Ascending aorta (tissue), 2 donors: ENCODE measurements around the gene ZNF319. TPM values are rescaled to one million over a fixed set of nuclear protein-coding genes. Genes with fewer than 3 reads are reported as not detected.

Experiments used
- DNase-seq, 2 donors: peaks; one replicate each; pipeline ENCODE4 v3.0.0-alpha.2; 2019; ENCODE audit warnings: low spot score in 2 of 2
- H3K27ac ChIP-seq, 2 donors: fragments of 200-600 bp; sonication (generic); one replicate each; pipeline ENCODE4 v1.5.1; 2016 to 2017; ENCODE audit warnings: mild to moderate bottlenecking in 1 of 2
- H3K27me3 ChIP-seq: fragments of 200-600 bp; sonication (generic); one replicate; pipeline ENCODE4 v1.5.1; 2017
- H3K36me3 ChIP-seq, 2 donors: fragments of 200-600 bp; sonication (generic); one replicate each; pipeline ENCODE4 v1.5.1; 2016
- H3K4me1 ChIP-seq, 2 donors: fragments of 200-600 bp; sonication (generic); one replicate each; pipeline ENCODE4 v1.5.1; 2016 to 2017; ENCODE audit warnings: mild to moderate bottlenecking in 1 of 2
- H3K4me3 ChIP-seq, 2 donors: fragments of 200-600 bp; sonication (generic); one replicate each; pipeline ENCODE4 v1.5.1; 2016 to 2017; ENCODE audit warnings: mild to moderate bottlenecking in 1 of 2
- H3K9me3 ChIP-seq, 2 donors: fragments of 200-600 bp; sonication (generic); one replicate each; pipeline ENCODE4 v1.5.1; 2016
- intact Hi-C: fragments of 100-400 bp; cut with DNase I; formaldehyde crosslinking; loops from one replicate; pipeline ENCODE4 v1.15.1; 2023
- total RNA-seq: library from RNA; depleted of rRNA; stranded (reverse); fragments of >200 nt; gene quantifications from one replicate; pipeline ENCODE4 v1.1.0, GENCODE V29; 2016
- TF ChIP-seq, protein P1 (sequence below), 3 experiments: fragments of 200-600 bp in 2 of 3; fragments of 450-650 bp in 1 of 3; sonication (generic) in 2 of 3; IDR thresholded peaks; one replicate each; pipeline ENCODE4 v1.5.1; 2016 to 2019; ENCODE audit warnings: antibody characterized with exemption in 3 of 3, mild to moderate bottlenecking in 1 of 3, moderate library complexity in 1 of 3

ZNF319 gene
- total RNA-seq, 1 donor from 2014 or later: 17.5 TPM

DNA sequence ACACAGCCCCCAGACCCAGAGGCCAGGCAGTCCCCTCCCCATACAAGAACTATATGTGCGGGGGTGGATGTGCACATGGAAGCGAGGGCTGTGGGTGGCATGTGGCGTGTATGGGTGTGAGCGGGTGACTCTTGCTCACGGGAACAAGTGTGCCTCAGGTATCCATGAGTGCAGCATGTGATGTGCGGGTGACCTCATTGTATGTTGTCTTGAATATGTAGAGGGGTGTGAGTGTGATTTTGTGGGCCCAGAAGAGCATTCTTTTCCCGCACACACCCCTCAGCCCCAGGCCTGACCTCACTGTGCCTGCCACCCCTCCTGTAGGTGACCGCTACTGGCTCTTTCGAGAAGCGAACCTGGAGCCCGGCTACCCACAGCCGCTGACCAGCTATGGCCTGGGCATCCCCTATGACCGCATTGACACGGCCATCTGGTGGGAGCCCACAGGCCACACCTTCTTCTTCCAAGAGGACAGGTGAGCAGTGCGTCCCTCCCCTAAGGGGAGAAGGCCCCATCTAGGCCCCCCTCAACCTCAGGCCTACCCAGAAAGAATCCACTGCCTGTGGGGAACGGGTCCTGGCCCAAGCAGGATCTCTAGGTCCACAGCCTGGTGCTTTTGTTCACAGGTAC is 42.5 kb upstream of the ZNF319 start:
- Histone ChIP-seq H3K36me3 (no peaks in the 10 kb centered on the region), H3K27ac (no peak overlapping the region), H3K27me3 (no peaks in the 10 kb centered on the region), H3K4me1 (no peaks in the 10 kb centered on the region), H3K9me3 (no peaks in the 10 kb centered on the region), H3K4me3 (no peak overlapping the region)
- TF ChIP-seq, protein P1, sequence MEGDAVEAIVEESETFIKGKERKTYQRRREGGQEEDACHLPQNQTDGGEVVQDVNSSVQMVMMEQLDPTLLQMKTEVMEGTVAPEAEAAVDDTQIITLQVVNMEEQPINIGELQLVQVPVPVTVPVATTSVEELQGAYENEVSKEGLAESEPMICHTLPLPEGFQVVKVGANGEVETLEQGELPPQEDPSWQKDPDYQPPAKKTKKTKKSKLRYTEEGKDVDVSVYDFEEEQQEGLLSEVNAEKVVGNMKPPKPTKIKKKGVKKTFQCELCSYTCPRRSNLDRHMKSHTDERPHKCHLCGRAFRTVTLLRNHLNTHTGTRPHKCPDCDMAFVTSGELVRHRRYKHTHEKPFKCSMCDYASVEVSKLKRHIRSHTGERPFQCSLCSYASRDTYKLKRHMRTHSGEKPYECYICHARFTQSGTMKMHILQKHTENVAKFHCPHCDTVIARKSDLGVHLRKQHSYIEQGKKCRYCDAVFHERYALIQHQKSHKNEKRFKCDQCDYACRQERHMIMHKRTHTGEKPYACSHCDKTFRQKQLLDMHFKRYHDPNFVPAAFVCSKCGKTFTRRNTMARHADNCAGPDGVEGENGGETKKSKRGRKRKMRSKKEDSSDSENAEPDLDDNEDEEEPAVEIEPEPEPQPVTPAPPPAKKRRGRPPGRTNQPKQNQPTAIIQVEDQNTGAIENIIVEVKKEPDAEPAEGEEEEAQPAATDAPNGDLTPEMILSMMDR (IDR thresholded peaks at IDR 0.05): no peak
- intact Hi-C loops: no loop called here
- no peak for DNase-seq

DNA sequence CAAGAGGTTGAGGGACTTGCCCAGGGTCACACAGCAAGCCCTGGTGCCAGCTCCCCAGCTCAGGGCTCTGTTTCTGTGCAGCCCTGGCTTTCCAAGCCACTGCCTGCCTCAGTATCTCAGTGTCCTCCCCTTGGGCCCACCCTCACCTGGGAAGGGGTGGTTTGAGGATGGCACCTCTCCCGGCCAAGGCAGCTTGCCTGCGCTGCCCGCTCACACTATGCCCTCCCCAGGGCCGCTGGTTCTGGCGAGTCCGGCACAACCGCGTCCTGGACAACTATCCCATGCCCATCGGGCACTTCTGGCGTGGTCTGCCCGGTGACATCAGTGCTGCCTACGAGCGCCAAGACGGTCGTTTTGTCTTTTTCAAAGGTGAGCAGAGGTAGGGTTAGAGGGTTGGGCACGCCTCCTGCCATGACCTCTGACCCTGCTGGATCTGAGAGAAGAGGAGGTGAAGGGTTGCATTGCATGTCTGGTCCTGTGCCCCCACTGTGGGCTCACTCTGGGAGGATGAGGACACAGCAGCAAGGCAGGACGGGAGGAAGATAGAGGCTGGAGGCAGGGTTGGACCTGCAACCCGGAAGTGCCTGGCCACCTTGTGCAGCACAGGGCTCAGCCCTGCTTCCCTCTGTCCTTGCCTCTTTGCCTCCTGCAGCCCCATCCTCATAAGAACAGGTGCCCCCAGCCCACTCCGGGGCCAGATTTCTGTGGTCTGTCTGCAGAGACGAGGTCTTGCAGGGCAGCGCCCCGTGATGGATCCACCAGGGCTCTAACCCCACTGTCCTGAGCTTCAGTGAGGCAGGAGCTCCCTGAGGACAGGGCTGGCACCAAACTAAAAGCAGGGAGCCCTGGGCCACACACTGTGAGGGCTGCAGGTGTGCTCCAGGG is 41.8 kb upstream of the ZNF319 start:
- H3K4me3 ChIP-seq: no peak overlapping the region
- TF ChIP-seq, protein P1 (IDR thresholded peaks at IDR 0.05): no peak
- no peaks in the 10 kb centered on the region for H3K36me3 ChIP-seq
- no peaks in the 10 kb centered on the region for H3K9me3 ChIP-seq
- intact Hi-C loops: no loop called here
- H3K27ac ChIP-seq: no peak overlapping the region
- no peak for DNase-seq
- no peaks in the 10 kb centered on the region for H3K4me1 ChIP-seq
- no peaks in the 10 kb centered on the region for H3K27me3 ChIP-seq

DNA sequence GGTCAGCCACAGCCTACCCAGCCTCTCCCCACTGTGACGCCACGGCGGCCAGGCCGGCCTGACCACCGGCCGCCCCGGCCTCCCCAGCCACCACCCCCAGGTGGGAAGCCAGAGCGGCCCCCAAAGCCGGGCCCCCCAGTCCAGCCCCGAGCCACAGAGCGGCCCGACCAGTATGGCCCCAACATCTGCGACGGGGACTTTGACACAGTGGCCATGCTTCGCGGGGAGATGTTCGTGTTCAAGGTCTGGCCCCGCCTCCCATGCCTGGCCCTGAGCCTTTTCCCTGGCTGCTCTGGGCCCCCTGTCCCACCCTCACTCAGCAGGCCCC is 41.1 kb upstream of the ZNF319 start:
- Histone ChIP-seq H3K36me3 (no peaks in the 10 kb centered on the region), H3K4me3 (no peak overlapping the region), H3K27me3 (no peaks in the 10 kb centered on the region), H3K9me3 (no peaks in the 10 kb centered on the region), H3K4me1 (no peaks in the 10 kb centered on the region), H3K27ac (no peak overlapping the region)
- TF ChIP-seq, protein P1 (IDR thresholded peaks at IDR 0.05): no peak
- DNase-seq: no peak
- intact Hi-C loops: no loop called here

DNA sequence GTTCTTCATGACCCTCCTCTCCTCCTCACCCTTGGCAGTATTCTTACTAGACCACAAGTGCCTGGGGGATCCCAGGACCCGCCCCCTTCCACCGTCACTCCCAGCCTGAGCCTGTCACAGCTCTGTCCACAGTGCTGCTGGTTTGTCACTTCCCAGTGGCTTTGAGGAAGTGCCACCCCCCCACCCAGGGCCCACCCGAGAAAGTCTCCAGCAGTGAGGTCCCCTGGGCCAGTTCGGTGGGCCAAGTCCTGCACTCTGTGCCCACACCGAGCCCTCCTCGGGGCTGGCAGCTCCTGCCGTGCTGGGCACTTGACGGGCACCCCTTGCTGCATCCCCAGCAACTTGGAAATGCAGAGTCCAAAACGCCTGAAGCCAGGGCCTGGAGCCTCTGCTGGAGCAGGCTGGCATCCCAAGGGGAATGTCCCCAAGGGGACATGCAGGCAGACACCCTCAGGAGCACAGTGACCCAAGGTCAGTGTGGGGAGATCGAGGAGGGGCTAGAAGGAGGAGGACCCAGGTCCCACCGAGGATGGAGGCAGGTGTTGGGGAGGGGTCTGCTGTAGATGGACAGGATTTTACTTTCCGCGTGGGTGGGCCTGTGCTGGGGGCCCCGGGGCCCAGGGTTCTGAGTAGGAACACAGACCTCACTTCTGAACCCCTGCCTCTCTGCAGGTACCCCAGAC is 40.6 kb upstream of the ZNF319 start:
- no peaks in the 10 kb centered on the region for H3K36me3 ChIP-seq
- H3K4me1 ChIP-seq: no peaks in the 10 kb centered on the region
- intact Hi-C loops: no loop called here
- H3K9me3 ChIP-seq: no peaks in the 10 kb centered on the region
- TF ChIP-seq, protein P1 (IDR thresholded peaks at IDR 0.05): no peak
- H3K27ac ChIP-seq: no peak overlapping the region
- H3K27me3 ChIP-seq: no peaks in the 10 kb centered on the region
- H3K4me3 ChIP-seq: no peak overlapping the region
- DNase-seq: no peak

DNA sequence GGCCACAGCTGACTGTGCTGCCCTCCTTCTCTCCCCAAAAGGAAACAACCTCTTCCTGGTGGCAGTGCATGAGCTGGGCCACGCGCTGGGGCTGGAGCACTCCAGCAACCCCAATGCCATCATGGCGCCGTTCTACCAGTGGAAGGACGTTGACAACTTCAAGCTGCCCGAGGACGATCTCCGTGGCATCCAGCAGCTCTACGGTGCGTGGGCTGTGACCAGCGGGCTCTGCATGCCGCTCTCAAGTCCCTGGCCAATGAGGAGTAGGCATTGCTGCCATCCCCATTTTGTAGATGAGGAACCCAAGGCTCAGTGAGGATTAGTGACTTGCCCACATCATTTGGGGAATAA is 40.0 kb upstream of the ZNF319 start:
- DNase-seq: no peak
- Histone ChIP-seq H3K36me3 (no peaks in the 10 kb centered on the region), H3K27ac (no peak overlapping the region), H3K4me3 (no peak overlapping the region), H3K4me1 (no peaks in the 10 kb centered on the region), H3K27me3 (no peaks in the 10 kb centered on the region), H3K9me3 (no peaks in the 10 kb centered on the region)
- intact Hi-C loops: no loop called here
- TF ChIP-seq, protein P1 (IDR thresholded peaks at IDR 0.05): no peak
